GM21528 (cell line): ENCODE measurements around the gene OVAAL.
"Not testable (repeated sequence)": the region's sequence is repeated elsewhere in the genome, so short reads cannot be mapped to it uniquely, and the experiment has no call there.

Experiments used
- ATAC-seq: cut with Tn5 transposase; IDR thresholded peaks from one replicate; pipeline ENCODE4 v1.9.1; 2021; ENCODE audit warnings: mild to moderate bottlenecking, moderate library complexity; ENCODE audit not compliant: unreplicated experiment, low FRiP score

OVAAL gene

DNA sequence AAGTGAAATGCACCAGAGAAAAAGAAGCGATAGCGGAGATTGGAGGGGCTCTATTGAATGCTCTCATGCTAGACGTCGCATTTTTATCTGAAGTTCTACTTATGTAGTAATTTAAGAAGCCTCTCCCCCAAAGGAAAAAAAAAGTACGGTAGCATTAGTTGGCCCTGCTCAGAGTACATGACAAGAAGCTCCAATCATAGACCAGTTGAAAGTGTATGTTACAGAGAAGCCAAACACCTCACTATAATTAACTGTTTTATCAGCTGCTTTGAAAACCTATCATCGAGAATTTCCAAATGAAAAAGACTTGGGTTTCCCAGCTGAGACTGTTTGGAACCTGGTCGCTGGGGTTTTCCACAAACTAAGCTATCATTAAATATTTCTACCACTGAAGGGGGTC lies 19.6 kb upstream of the OVAAL start:
- no peak for ATAC-seq

GRCh38 chr1:180540697-180541594 lies 17.8 kb upstream of the OVAAL start:
- ATAC-seq: no peak

GRCh38 chr1:180542113-180542837 lies 16.5 kb upstream of the OVAAL start:
- no peak for ATAC-seq

DNA sequence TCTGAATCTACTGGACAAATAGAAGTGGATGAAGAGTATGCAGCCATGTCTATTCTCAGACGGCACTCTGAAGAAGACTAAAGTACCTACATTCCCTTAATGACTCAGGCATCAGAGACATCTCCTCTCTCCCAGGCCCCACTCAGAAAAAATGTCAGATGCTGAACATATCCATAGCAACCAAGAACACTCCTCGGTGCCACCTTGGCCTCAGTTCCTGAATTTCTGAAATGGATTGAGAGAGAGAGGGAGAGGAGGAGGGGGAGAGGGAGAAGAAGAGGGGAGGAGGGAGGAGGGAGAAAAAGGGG lies 16.0 kb upstream of the OVAAL start:
- no peak for ATAC-seq

- ATAC-seq: no peak
These were observed 14.7 kb upstream of the OVAAL start for GRCh38 chr1:180544050-180544449.

DNA sequence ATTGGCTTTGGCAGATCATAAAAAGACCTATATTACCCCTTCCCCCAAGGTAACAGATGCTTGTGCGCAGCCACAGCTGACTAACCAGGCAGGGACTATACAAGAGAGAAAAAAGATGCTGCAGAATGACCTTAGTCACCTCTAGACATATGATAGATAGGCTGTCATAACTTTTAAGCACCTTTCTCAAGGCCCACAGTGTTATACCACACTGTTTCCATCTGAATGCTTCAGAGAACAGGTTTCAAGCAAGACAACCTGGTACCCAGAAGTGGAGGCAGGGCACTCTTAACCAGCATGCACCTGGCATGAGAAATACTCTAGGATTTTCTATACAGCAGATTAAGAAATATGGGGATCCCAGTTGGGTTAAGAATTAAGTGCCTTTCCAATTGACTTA lies 12.8 kb upstream of the OVAAL start:
- ATAC-seq: no peak

DNA sequence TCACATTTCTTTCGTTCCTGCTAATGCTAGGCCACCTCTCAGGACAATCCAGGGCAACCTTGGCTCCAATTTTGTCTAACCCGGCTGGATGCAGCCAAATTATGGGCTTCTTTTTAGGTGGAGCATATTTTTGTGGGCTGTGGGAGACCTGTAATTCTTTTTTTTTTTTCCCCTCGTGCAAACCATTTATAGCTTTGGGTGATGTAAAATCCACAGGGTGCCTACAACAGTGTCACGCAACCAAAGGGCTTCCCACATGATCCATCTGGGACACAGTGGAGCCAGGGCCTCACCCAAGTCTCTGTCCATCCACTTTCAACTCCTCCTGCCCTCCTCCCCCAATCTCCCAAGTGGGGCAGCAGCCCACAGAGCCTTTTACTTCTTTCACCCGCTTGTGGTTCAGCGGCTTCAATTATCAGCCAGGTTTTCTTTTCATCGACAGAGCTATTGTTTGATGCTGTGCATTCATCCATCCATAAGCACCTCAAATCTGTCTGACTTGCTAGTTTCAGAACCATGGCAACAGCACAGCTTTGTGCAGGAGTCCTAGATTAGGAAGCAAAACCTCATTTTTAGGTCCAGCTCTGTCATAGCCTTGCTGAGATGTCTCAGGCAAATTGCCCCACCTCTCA lies 10.0 kb upstream of the OVAAL start:
- no peak for ATAC-seq

DNA sequence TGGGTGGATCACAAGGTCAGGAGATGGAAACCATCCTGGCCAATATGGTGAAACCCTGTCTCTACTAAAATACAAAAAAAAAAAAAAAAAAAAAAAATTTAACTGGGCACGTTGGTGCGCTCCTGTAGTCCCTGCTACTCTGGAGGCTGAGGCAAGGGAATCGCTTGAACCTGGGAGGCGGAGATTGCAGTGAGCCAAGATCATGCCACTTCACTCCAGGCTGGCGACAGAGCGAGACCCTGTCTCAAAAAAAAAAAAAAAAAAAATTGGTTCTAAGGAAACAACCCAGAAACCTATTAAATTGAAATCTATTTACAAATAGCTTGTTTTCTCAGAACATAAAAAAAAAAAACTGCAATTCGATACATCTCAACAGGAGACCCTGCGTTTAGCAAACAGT lies 9.0 kb upstream of the OVAAL start:
- ATAC-seq: not testable (repeated sequence)

- ATAC-seq: no peak
These were observed 8.5 kb upstream of the OVAAL start for GRCh38 chr1:180550241-180550640.

GRCh38 chr1:180551997-180552396 lies 6.8 kb upstream of the OVAAL start:
- no peak for ATAC-seq

DNA sequence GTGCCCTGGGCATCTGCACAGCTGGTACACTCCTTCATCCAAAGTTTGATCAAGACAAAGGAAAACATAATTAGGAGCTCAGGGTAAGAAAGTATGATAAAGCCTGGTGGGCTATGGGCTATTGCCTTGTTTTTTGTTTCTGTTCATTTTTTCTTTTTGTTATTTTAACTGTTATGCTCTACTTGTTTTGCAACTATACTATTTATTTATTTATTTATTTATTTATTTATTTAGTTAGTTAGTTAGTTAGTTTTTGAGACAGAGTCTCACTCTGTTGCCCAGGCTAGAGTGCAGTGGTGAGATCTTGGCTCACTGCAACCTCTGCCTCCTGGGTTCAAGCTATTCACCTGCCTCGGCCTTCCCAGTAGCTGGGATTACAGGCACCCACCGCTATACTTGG lies 5.7 kb upstream of the OVAAL start:
- not testable (repeated sequence) for ATAC-seq

DNA sequence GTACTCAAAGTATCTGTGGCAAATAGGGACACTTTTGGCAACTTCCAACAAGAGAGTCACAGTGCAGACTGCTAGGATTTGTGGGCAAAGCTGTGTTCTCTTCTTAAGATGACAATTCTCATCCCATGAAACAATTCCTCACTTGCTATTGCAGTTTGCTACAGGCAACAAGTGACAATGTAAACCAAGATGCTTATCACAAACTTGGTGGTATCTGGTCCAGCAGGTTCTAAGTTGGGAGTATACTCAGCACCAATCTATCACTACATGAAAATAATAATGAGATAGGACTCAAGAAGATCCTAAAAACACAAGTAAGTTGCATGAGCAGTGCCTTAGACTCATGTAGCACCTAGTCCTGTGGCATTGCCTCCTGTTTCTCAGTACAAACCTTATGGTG lies 3.4 kb upstream of the OVAAL start:
- no peak for ATAC-seq

GRCh38 chr1:180560200-180560867 lies 1.6 kb downstream of the OVAAL start:
- no peak for ATAC-seq

DNA sequence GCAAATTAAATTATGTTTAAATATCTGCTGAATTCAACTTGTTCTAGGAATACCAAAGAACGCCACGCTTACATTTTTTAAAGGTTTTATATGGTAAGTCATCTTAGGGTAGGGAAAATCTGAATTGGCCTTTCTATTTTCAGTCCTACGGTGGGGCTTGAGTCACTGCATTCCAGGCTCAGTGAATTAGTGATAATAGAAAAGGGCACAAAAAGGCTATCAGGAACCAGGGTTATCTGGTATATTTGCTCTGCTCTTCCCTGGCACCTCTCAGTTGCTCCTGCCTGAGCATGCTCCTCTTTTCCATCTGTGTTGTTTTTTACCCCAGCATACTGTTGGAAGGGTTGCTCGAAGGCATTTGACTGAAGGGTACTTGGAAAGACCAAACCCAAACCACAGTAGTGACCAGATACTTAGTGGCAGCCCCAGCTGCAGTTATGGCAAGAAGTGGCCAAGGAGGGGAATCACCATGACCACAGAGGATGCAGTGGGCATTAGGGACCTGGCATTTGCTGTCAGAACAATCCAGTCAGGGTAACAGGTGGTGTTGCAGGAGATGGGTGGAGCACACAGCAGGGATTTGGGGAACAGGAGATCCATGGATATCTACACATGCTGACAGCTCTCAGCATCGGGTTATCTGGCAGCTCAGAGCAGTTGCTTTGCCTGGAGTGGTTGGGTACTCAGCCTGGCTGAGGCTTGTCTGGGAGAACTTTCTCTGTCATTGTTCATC lies 2.3 kb downstream of the OVAAL start:
- no peak for ATAC-seq

- ATAC-seq: no peak
These were observed 3.9 kb downstream of the OVAAL start for GRCh38 chr1:180562640-180563025.

DNA sequence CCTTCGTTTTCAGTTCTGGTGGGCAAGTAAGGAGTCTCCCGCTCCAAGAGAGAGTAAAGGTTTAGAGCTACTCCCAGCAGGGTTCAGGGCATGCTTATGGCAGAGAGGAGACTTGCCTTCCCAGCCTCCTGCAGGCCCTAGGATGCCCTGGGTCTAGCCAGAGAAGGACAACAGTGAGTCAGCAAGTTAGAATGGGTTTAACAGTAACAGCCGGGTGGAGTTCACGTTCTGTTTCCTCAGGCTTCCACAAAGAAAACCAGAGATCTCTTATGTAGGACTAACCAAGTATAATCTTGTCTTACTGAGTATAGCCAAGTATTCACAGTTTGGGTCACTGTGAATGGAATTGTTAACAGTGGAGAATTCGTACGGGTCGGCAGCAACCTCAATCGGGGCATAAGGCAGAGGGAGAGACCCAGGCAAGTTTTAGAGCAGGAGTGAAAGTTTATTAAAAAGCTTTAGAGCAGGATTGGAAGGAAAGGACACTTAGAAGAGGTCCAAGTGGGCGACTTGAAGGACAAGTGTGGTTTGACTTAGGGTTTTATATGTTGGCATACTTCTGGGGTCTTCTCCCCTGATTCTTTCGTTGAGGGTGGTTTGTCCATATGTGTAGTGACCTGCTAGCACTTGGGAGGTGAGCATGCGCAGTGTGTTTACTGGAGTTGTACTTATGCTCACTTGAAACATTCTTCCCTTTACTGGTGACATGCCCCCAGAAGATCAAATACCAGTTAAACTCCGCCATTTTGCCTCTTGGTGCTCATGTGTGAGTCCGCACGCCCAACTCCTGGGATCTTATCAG lies 4.5 kb downstream of the OVAAL start:
- ATAC-seq: no peak

- no peak for ATAC-seq
These were observed 6.5 kb downstream of the OVAAL start for GRCh38 chr1:180565121-180565871.

DNA sequence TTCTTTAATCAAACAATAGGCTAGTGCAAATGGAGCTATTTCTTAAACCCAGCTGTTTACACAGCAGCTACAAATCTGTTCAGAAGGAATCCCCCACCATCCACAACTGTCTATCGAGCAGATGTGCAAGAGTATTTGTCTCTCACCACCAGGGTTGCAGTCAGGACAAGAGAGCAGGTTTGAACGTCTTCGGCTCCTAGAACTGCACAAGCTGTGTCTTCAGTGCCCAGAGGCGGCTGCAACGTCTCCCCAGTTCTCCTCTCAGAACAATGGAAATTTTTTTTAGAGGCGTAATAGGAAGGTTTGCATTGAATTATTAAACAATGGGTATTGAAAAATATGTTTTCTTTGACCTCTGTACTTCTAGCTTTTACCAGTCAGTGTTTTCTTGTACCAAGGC lies 7.3 kb downstream of the OVAAL start:
- no peak for ATAC-seq

- no peak for ATAC-seq
These were observed 7.7 kb downstream of the OVAAL start for GRCh38 chr1:180566495-180566894.
